HG03108 (cell line): ENCODE results near the gene REC114.

Experiments
- ATAC-seq: cut with Tn5 transposase; IDR thresholded peaks from one replicate; pipeline ENCODE4 v1.9.1; 2021; ENCODE audit warnings: moderate library complexity; ENCODE audit not compliant: unreplicated experiment

The REC114 gene

GRCh38 chr15:73601451-73602445 is 158.8 kb downstream of the REC114 start:
- no peak for ATAC-seq

- no peak for ATAC-seq
These were observed 159.5 kb downstream of the REC114 start for GRCh38 chr15:73602446-73602843.

GRCh38 chr15:73602992-73603391 is 160.0 kb downstream of the REC114 start:
- ATAC-seq: no peak

- no peak for ATAC-seq
These were observed 161.5 kb downstream of the REC114 start for GRCh38 chr15:73604477-73604876.

- no peak for ATAC-seq
These were observed 162.9 kb downstream of the REC114 start for GRCh38 chr15:73605759-73606436.

- no peak for ATAC-seq
These were observed 164.4 kb downstream of the REC114 start for GRCh38 chr15:73607405-73607804.

- ATAC-seq: no peak
These were observed 164.9 kb downstream of the REC114 start for GRCh38 chr15:73607843-73608242.

- ATAC-seq: no peak
These were observed 165.5 kb downstream of the REC114 start for GRCh38 chr15:73608475-73608874.

- ATAC-seq: no peak
These were observed 166.0 kb downstream of the REC114 start for GRCh38 chr15:73608941-73609340.
